A673 (cell line): ENCODE data around the gene FECH. TPM values are rescaled to one million over a fixed set of nuclear protein-coding genes. Genes with fewer than 3 reads are reported as not detected.

Experiments
- BruUV-seq: library from RNA; stranded (reverse); fragments of 400-500 nt; replicated peaks from 2 replicates; lab custom pipeline; 2021; lab: Mats Ljungman, UMichigan
- CTCF ChIA-PET: fragments of 300-600 bp; sonication (Branson Sonifier 250); formaldehyde crosslinking; loops from one replicate; lab custom pipeline; 2022; ENCODE audit warnings: antibody characterized with exemption; lab: Charles Lee
- POLR2A ChIA-PET: fragments of 300-600 bp; sonication (Branson Sonifier 250); formaldehyde crosslinking; loops from one replicate; lab custom pipeline; 2022; ENCODE audit warnings: antibody characterized with exemption; ENCODE audit not compliant: low non-redundant PET; lab: Charles Lee
- DNase-seq: peaks from one replicate; pipeline ENCODE4 v3.0.0-alpha.2; 2015; ENCODE audit warnings: low spot score
- H3K27ac ChIP-seq: fragments of 200-600 bp; sonication (generic); 2 replicates; pipeline ENCODE4 v1.5.1; 2016; ENCODE audit warnings: mixed run types, low read depth, mild to moderate bottlenecking, mixed read lengths, antibody characterized with exemption, low read length; ENCODE audit not compliant: poor library complexity, severe bottlenecking
- H3K27me3 ChIP-seq: fragments of 200-600 bp; sonication (generic); replicated peaks from 2 replicates; pipeline ENCODE4 v1.6.1; 2017; ENCODE audit warnings: mixed run types, low read depth, mild to moderate bottlenecking, mixed read lengths, antibody characterized with exemption, low read length; ENCODE audit not compliant: insufficient read depth, poor library complexity
- H3K36me3 ChIP-seq: fragments of 200-600 bp; sonication (generic); 2 replicates; pipeline ENCODE4 v1.6.1; 2016; ENCODE audit warnings: mixed run types, mild to moderate bottlenecking, mixed read lengths, antibody characterized with exemption, low read length; ENCODE audit not compliant: insufficient read depth, poor library complexity, severe bottlenecking
- H3K4me1 ChIP-seq: fragments of 200-600 bp; sonication (generic); 2 replicates; pipeline ENCODE4 v1.6.1; 2017; ENCODE audit warnings: mixed run types, mild to moderate bottlenecking, mixed read lengths, antibody characterized with exemption, low read length; ENCODE audit not compliant: insufficient read depth, poor library complexity, severe bottlenecking
- H3K4me3 ChIP-seq: fragments of 200-600 bp; sonication (generic); 2 replicates; pipeline ENCODE4 v1.5.1; 2016; ENCODE audit warnings: low read depth, mixed run types, mild to moderate bottlenecking, mixed read lengths, low read length; ENCODE audit not compliant: poor library complexity, severe bottlenecking
- H3K9me3 ChIP-seq: fragments of 200-600 bp; sonication (generic); 2 replicates; pipeline ENCODE4 v1.6.1; 2016; ENCODE audit warnings: mixed run types, low read depth, mild to moderate bottlenecking, mixed read lengths, antibody characterized with exemption, low read length; ENCODE audit not compliant: poor library complexity, severe bottlenecking
- EZH2 ChIP-seq: fragments of 200-600 bp; sonication (generic); IDR thresholded peaks from 2 replicates; pipeline ENCODE4 v1.6.1; 2017; ENCODE audit warnings: borderline replicate concordance, low read depth, mild to moderate bottlenecking, mixed read lengths, antibody characterized with exemption, low read length; ENCODE audit not compliant: poor library complexity, severe bottlenecking
- intact Hi-C: fragments of 100-400 bp; cut with micrococcal nuclease; formaldehyde crosslinking; loops from one replicate; pipeline ENCODE4 v1.10.0; 2022; ENCODE audit not compliant: unreplicated experiment
- total RNA-seq: library from RNA; stranded (reverse); gene quantifications from 2 replicates; pipeline ENCODE4 v1.2.3, GENCODE V29; 2021
- TF ChIP-seq, protein P1 (sequence below): fragments of 300-800, 200-600 bp; sonication (generic); conservative IDR thresholded peaks from 2 replicates; pipeline ENCODE4 v1.5.1; 2017; ENCODE audit warnings: low read depth, mild to moderate bottlenecking, antibody characterized with exemption, low read length, moderate library complexity, mixed read lengths

Gene FECH
- total RNA-seq, 1 experiment from 2014 or later: 65.4 TPM

GRCh38 chr18:57583297-57583835 lies 3.1 kb downstream of the FECH start:
- CTCF ChIA-PET: interaction anchor here (0.6 kb wide), 1 partner anchor 21 kb away, joined by 5 read pairs; no protein-coding TSS in a partner anchor
- POLR2A ChIA-PET: no interaction called here
- Histone ChIP-seq H3K9me3 (no peaks in the 10 kb centered on the region), H3K27ac (no peak overlapping the region), H3K27me3 (no peaks in the 10 kb centered on the region), H3K4me3 (no peak overlapping the region), H3K4me1 (peaks cover 14% of the 10 kb centered on the region), H3K36me3 (peaks cover 7% of the 10 kb centered on the region)
- no TSS peak for BruUV-seq
- DNase-seq: no peak
- TF ChIP-seq, protein P1, sequence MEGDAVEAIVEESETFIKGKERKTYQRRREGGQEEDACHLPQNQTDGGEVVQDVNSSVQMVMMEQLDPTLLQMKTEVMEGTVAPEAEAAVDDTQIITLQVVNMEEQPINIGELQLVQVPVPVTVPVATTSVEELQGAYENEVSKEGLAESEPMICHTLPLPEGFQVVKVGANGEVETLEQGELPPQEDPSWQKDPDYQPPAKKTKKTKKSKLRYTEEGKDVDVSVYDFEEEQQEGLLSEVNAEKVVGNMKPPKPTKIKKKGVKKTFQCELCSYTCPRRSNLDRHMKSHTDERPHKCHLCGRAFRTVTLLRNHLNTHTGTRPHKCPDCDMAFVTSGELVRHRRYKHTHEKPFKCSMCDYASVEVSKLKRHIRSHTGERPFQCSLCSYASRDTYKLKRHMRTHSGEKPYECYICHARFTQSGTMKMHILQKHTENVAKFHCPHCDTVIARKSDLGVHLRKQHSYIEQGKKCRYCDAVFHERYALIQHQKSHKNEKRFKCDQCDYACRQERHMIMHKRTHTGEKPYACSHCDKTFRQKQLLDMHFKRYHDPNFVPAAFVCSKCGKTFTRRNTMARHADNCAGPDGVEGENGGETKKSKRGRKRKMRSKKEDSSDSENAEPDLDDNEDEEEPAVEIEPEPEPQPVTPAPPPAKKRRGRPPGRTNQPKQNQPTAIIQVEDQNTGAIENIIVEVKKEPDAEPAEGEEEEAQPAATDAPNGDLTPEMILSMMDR: no peak
- no peak for TF ChIP-seq EZH2
- intact Hi-C loops: no loop called here

GRCh38 chr18:57581301-57581934 lies 5.1 kb downstream of the FECH start:
- Histone ChIP-seq H3K27ac (no peak overlapping the region), H3K27me3 (no peaks in the 10 kb centered on the region), H3K36me3 (peaks cover 12% of the 10 kb centered on the region), H3K9me3 (no peaks in the 10 kb centered on the region), H3K4me3 (no peak overlapping the region), H3K4me1 (peaks cover 7% of the 10 kb centered on the region)
- CTCF ChIA-PET: no interaction called here
- BruUV-seq: no TSS peak
- intact Hi-C loops: no loop called here
- POLR2A ChIA-PET: no interaction called here
- TF ChIP-seq, protein P1: no peak
- no peak for TF ChIP-seq EZH2
- DNase-seq: no peak

DNA sequence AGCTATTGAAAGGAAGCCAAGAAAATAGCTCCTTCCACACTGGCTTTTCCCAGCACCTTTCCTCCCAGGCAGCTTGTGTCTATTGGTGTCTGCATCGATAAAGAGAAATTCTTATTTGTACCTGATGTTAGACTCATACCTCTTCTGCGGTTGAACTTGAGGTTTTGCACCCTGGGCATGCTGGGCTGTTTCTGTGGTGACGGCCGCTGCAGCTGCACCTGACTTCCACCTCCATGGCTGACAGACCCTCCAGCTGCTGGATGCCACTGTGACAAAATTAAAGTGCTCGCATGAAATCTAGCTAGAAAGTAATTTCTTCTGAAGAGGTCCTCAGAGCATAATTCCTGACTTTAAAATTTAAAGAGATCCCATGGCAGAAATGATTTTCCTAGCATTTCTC lies 6.6 kb downstream of the FECH start:
- no peak for DNase-seq
- intact Hi-C loops: no loop called here
- Histone ChIP-seq H3K4me1 (peaks cover under 1% of the 10 kb centered on the region), H3K27ac (no peak overlapping the region), H3K9me3 (no peaks in the 10 kb centered on the region), H3K27me3 (no peaks in the 10 kb centered on the region), H3K4me3 (no peak overlapping the region), H3K36me3 (peaks cover 12% of the 10 kb centered on the region)
- TF ChIP-seq EZH2: no peak
- TF ChIP-seq, protein P1: no peak
- POLR2A ChIA-PET: no interaction called here
- CTCF ChIA-PET: no interaction called here
- no TSS peak for BruUV-seq
